HepG2 (cell line): Measurements from ENCODE around the gene KIF22. TPM values are rescaled to one million over a fixed set of nuclear protein-coding genes. Genes with fewer than 3 reads are reported as not detected.

ENCODE experiments used
- CBFB ChIP-seq: sonication (generic); formaldehyde crosslinking; IDR thresholded peaks from 2 replicates; pipeline ENCODE4 v1.4.0; 2020; ENCODE audit warnings: missing genetic modification reagents
- GTF2F1 ChIP-seq: fragments of 150-350 bp; IDR thresholded peaks from 2 replicates; pipeline ENCODE4 v1.6.1; 2014; ENCODE audit warnings: low read length
- HDAC6 ChIP-seq: fragments of 200-600 bp; sonication (generic); IDR thresholded peaks from 2 replicates; pipeline ENCODE4 v1.7.0; 2017; ENCODE audit warnings: mild to moderate bottlenecking, antibody characterized with exemption, low read length, low read depth
- HNF1A ChIP-seq, 2 experiments: sonication (generic) in 1 of 2; formaldehyde crosslinking in 1 of 2; IDR thresholded peaks; 2 replicates each; pipeline versions ENCODE4 v1.4.0 to v1.6.1; 2016 to 2020; ENCODE audit warnings: borderline replicate concordance in 1 of 2, low read depth in 1 of 2, mild to moderate bottlenecking in 1 of 2, missing genetic modification reagents in 1 of 2
- NR2F6 ChIP-seq, 2 experiments: IDR thresholded peaks; 2 replicates each; pipeline ENCODE4 v1.6.1; 2016; ENCODE audit warnings: antibody characterized with exemption in 1 of 2, mild to moderate bottlenecking in 1 of 2
- PAF1 ChIP-seq: IDR thresholded peaks from 2 replicates; pipeline ENCODE4 v1.6.1; 2016; ENCODE audit warnings: missing genetic modification reagents, missing compliant biosample characterization
- PHF5A ChIP-seq: IDR thresholded peaks from one replicate; pipeline ENCODE4 v1.6.1; 2018; ENCODE audit warnings: low read depth, missing genetic modification reagents; ENCODE audit not compliant: unreplicated experiment
- SALL2 ChIP-seq: sonication (generic); formaldehyde crosslinking; IDR thresholded peaks from 2 replicates; pipeline ENCODE4 v1.8.1; 2023; ENCODE audit warnings: mild to moderate bottlenecking, missing genetic modification reagents, inconsistent platforms
- STAT6 ChIP-seq: sonication (generic); formaldehyde crosslinking; IDR thresholded peaks from 2 replicates; pipeline ENCODE4 v1.4.0; 2020; ENCODE audit warnings: missing genetic modification reagents, mild to moderate bottlenecking, borderline replicate concordance
- TOE1 ChIP-seq: sonication (generic); formaldehyde crosslinking; IDR thresholded peaks from 2 replicates; pipeline ENCODE4 v1.4.0; 2020; ENCODE audit warnings: mild to moderate bottlenecking, missing genetic modification reagents
- ZBED4 ChIP-seq: sonication (generic); formaldehyde crosslinking; IDR thresholded peaks from 2 replicates; pipeline ENCODE4 v1.4.0; 2020; ENCODE audit warnings: missing genetic modification reagents, borderline replicate concordance
- ZC3H13 ChIP-seq: sonication (generic); formaldehyde crosslinking; IDR thresholded peaks from 2 replicates; pipeline ENCODE4 v1.8.1; 2023; ENCODE audit warnings: mild to moderate bottlenecking, missing genetic modification reagents, moderate library complexity
- ZNF567 ChIP-seq: sonication (generic); formaldehyde crosslinking; IDR thresholded peaks from 2 replicates; pipeline ENCODE4 v1.8.1; 2023; ENCODE audit warnings: mild to moderate bottlenecking, missing genetic modification reagents, borderline replicate concordance
- ZNF644 ChIP-seq: IDR thresholded peaks from 2 replicates; pipeline ENCODE4 v1.6.1; 2016; ENCODE audit warnings: low read depth
- ZNF749 ChIP-seq: sonication (generic); formaldehyde crosslinking; IDR thresholded peaks from 2 replicates; pipeline ENCODE4 v1.8.0; 2022; ENCODE audit warnings: mild to moderate bottlenecking, missing genetic modification reagents, moderate library complexity, borderline replicate concordance
- ZNF841 ChIP-seq: sonication (generic); formaldehyde crosslinking; IDR thresholded peaks from 2 replicates; pipeline ENCODE4 v1.8.1; 2023; ENCODE audit warnings: missing genetic modification reagents, borderline replicate concordance
- polyA plus RNA-seq, 8 experiments: library from polyadenylated mRNA; depleted of rRNA in 3 of 8; stranded (reverse) in 7 of 8; unstranded in 1 of 8; fragments of >200 nt; fragmentation: Illumina TruSeq in 4 of 8; extraction: Trizol in 4 of 8; gene quantifications; 2 replicates each; pipeline versions ENCODE4 v1.2.1 to v1.2.3, GENCODE V29; 2011 to 2016; ENCODE audit warnings: low read depth in 4 of 8, missing spikeins in 1 of 8, mixed read lengths in 1 of 8; ENCODE audit not compliant: insufficient read depth in 1 of 8
- total RNA-seq, 5 experiments: library from RNA; depleted of rRNA; stranded (reverse); fragments of >200 nt; fragmentation: Illumina TruSeq; extraction: Trizol; gene quantifications; 2 replicates each; pipeline ENCODE4 v1.2.3, GENCODE V29; 2016; ENCODE audit warnings: low read depth in 1 of 5

The KIF22 gene
- total and polyA plus RNA-seq, 2 of the 13 experiments (the other 11 are each of a cell fraction or from before 2014, with no cell fraction given): 95.8 to 118 TPM

- TF ChIP-seq HNF1A (IDR thresholded peaks at IDR 0.05; ENCODE audit: low read depth) (peak; percentile 65; the same call in 1 of the 2 replicates), HNF1A (CRISPR knock-in tag; IDR thresholded peaks at IDR 0.05; ENCODE audit: borderline replicate concordance) (peak; percentile 83; the same call in 1 of the 2 replicates), ZC3H13 (CRISPR knock-in tag) (no peak), GTF2F1 (no peak), STAT6 (CRISPR knock-in tag) (peak; percentile 89; the same call in 1 of the 2 replicates), PHF5A (CRISPR knock-in tag) (peak; percentile 56), HDAC6 (no peak), NR2F6 (IDR thresholded peaks at IDR 0.05) (peak; percentile 90), NR2F6 (CRISPR knock-in tag; IDR thresholded peaks at IDR 0.05) (peak; percentile 97), ZNF841 (CRISPR knock-in tag) (no peak), ZNF749 (CRISPR knock-in tag) (no peak), TOE1 (peak; percentile 62; the same call in 1 of the 2 replicates), SALL2 (CRISPR knock-in tag) (peak; percentile 80; the same call in 1 of the 2 replicates), ZBED4 (CRISPR knock-in tag) (peak; percentile 93), CBFB (CRISPR knock-in tag) (no peak), ZNF567 (CRISPR knock-in tag) (peak; percentile 92; the same call in 1 of the 2 replicates), ZNF644 (CRISPR knock-in tag) (peak; percentile 80), PAF1 (CRISPR knock-in tag) (no peak)
These were observed 25.2 kb upstream of the KIF22 start (continued) for GRCh38 chr16:29765167-29766032.
